Lung (tissue), 12 donors: ENCODE measurements around the gene DST. TPM values are rescaled to one million over a fixed set of nuclear protein-coding genes. Genes with fewer than 3 reads are reported as not detected.

ENCODE experiments used
- ATAC-seq: fragments of 200-7000 bp; cut with Tn5 transposase; one replicate; pipeline ENCODE4 v1.9.1; 2020; ENCODE audit warnings: moderate number of reproducible peaks; ENCODE audit not compliant: insufficient read depth, low FRiP score
- DNase-seq, 3 donors: peaks; one replicate each; pipeline ENCODE4 v3.0.0-alpha.2; 2013 to 2017
- H3K27ac ChIP-seq, 2 donors: one replicate each; pipeline ENCODE4 v1.5.1; 2013; ENCODE audit warnings: mild to moderate bottlenecking in 2 of 2, moderate library complexity in 2 of 2, control low read depth in 1 of 2, inconsistent platforms in 1 of 2, low read depth in 1 of 2, low read length in 1 of 2
- H3K27me3 ChIP-seq, 3 donors: one replicate each; pipeline ENCODE4 v1.5.1; 2013; ENCODE audit warnings: low read length in 2 of 3; ENCODE audit not compliant: control insufficient read depth in 3 of 3, insufficient read depth in 3 of 3
- H3K36me3 ChIP-seq, 4 donors: one replicate each; pipeline ENCODE4 v1.5.1; 2013; ENCODE audit warnings: low read length in 4 of 4, mild to moderate bottlenecking in 1 of 4, moderate library complexity in 1 of 4; ENCODE audit not compliant: control insufficient read depth in 4 of 4, insufficient read depth in 4 of 4
- H3K4me1 ChIP-seq, 5 donors: one replicate each; pipeline ENCODE4 v1.5.1; 2013; ENCODE audit warnings: low read length in 5 of 5, mild to moderate bottlenecking in 2 of 5, moderate library complexity in 1 of 5; ENCODE audit not compliant: control insufficient read depth in 5 of 5, insufficient read depth in 5 of 5
- H3K4me3 ChIP-seq: one replicate; pipeline ENCODE4 v1.5.1; 2013; ENCODE audit warnings: mild to moderate bottlenecking, control low read depth, moderate library complexity
- H3K9ac ChIP-seq, 2 donors: one replicate each; pipeline ENCODE4 v1.5.1; 2013; ENCODE audit warnings: low read length in 2 of 2, control low read depth in 1 of 2; ENCODE audit not compliant: insufficient read depth in 1 of 2
- H3K9me3 ChIP-seq, 4 donors: one replicate each; pipeline ENCODE4 v1.5.1; 2013; ENCODE audit warnings: low read length in 3 of 4, mild to moderate bottlenecking in 1 of 4, moderate library complexity in 1 of 4; ENCODE audit not compliant: control insufficient read depth in 4 of 4, insufficient read depth in 3 of 4
- WGBS, 2 donors: extraction: QIAGEN DNeasy Blood & Tissue Kit; methylation state at CpG; one replicate each; pipeline ENCODE4 v1.1.7; 2013; 5-methylcytosine and 5-hydroxymethylcytosine counted together
- polyA plus RNA-seq, 2 donors: library from polyadenylated mRNA; stranded (reverse); fragments of 200-250 nt; gene quantifications; one replicate each; pipeline ENCODE4 v1.2.1, GENCODE V29; 2013
- total RNA-seq, 2 donors: library from RNA; depleted of rRNA in 1 of 2; stranded (reverse); fragments of >200 nt in 1 of 2; gene quantifications; one replicate each; pipeline ENCODE4 v1.2.1, GENCODE V29; 2014 to 2021
- TF ChIP-seq, protein P1 (sequence below): IDR thresholded peaks from 2 replicates; pipeline ENCODE4 v1.5.1; 2012; ENCODE audit warnings: mild to moderate bottlenecking; ENCODE audit errors: control extremely low read depth, extremely low read depth
- donor health status: control.
- donor health status: control.
- donor health status: Bipolar disorder and iron deficiency.
- donor health status: healthy.
- donor health status: DM: yes; HTN: yes; CAD: no.

The DST gene
- total and polyA plus RNA-seq, 4 donors = 40.7 to 835 (median 201) TPM

DNA sequence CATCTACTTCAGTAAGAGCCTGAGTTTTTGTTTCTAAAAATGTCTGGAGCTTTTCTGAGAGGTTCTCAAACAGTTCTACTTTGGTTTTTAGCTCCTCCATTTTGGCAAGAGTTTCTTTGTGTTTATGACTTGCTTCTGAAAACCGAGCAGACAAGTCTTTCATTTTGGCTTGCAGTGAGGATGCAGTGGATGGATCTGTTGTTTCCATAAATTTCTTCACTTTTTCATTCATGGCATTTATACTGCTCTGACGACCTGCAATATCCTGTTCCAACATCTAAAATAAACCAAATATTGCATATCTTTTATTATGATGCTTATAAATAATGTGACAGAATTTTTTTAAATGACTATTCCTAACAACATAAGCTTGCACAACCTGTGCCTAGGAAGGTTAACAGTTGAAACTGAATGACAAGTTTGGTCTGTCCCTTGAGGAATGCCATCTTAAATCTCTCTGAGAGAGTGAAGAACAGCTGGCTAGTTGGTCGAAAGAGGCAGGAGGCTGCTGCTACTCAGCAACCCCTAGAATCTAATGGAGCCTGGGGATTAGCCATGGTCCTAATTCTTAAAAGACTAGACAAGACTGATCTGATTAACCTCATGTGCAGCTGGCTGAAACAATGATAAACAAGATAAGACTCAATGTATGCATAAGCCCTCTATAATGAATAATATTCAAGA is 69.8 kb downstream of the DST start:
- Histone ChIP-seq H3K36me3 (peaks cover 4 to 13% (median 9%) of the 10 kb centered on the region in 4 donors), H3K27me3 (no peaks in the 10 kb centered on the region), H3K27ac (no peak overlapping the region), H3K4me1 (peaks cover 0 to 34% (median 6%) of the 10 kb centered on the region in 5 donors), H3K9me3 (no peaks in the 10 kb centered on the region), H3K9ac (peak overlapping the region in 1 of 2 donors; percentile 52), H3K4me3 (no peak overlapping the region)
- TF ChIP-seq, protein P1, sequence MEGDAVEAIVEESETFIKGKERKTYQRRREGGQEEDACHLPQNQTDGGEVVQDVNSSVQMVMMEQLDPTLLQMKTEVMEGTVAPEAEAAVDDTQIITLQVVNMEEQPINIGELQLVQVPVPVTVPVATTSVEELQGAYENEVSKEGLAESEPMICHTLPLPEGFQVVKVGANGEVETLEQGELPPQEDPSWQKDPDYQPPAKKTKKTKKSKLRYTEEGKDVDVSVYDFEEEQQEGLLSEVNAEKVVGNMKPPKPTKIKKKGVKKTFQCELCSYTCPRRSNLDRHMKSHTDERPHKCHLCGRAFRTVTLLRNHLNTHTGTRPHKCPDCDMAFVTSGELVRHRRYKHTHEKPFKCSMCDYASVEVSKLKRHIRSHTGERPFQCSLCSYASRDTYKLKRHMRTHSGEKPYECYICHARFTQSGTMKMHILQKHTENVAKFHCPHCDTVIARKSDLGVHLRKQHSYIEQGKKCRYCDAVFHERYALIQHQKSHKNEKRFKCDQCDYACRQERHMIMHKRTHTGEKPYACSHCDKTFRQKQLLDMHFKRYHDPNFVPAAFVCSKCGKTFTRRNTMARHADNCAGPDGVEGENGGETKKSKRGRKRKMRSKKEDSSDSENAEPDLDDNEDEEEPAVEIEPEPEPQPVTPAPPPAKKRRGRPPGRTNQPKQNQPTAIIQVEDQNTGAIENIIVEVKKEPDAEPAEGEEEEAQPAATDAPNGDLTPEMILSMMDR = no peak
- WGBS, 2 donors = 57 to 70% methylated on average over 3 of the region's 3 CpGs
- ATAC-seq (no peak), DNase-seq (peak; percentile 55 to 92 (median 90))

GRCh38 chr6:56571605-56572004 is 71.1 kb downstream of the DST start:
- ATAC-seq = no peak
- no peak overlapping the region for H3K9ac ChIP-seq
- no peaks in the 10 kb centered on the region for H3K9me3 ChIP-seq
- DNase-seq = no peak
- no peak overlapping the region for H3K4me3 ChIP-seq
- WGBS, 2 donors = 87 to 90% methylated on average over 4 of the region's 4 CpGs
- H3K4me1 ChIP-seq = peaks cover 0 to 34% (median 6%) of the 10 kb centered on the region in 5 donors
- TF ChIP-seq, protein P1 = no peak
- H3K27ac ChIP-seq = no peak overlapping the region
- H3K36me3 ChIP-seq = peaks cover 3 to 17% (median 10%) of the 10 kb centered on the region in 4 donors
- no peaks in the 10 kb centered on the region for H3K27me3 ChIP-seq

- TF ChIP-seq, protein P1 = no peak
- DNase-seq (peak; percentile 46 to 78 (median 76)), ATAC-seq (no peak)
- Histone ChIP-seq H3K27ac (no peak overlapping the region), H3K9me3 (no peaks in the 10 kb centered on the region), H3K27me3 (no peaks in the 10 kb centered on the region), H3K36me3 (peaks cover 0 to 13% (median 6%) of the 10 kb centered on the region in 4 donors), H3K9ac (no peak overlapping the region), H3K4me3 (no peak overlapping the region), H3K4me1 (peaks cover 0 to 34% (median 4%) of the 10 kb centered on the region in 5 donors)
- WGBS, 2 donors = 55 to 63% methylated on average over 8 of the region's 8 CpGs
These were observed 72.0 kb downstream of the DST start for GRCh38 chr6:56570413-56571359.
